PC-3 (cell line): ENCODE results near the gene PADI3. TPM values are rescaled to one million over a fixed set of nuclear protein-coding genes. Genes with fewer than 3 reads are reported as not detected.

ENCODE experiments used
- ATAC-seq: fragments of 200-7000 bp; cut with Tn5 transposase; 2 replicates; pipeline ENCODE4 v1.9.1; 2020; ENCODE audit warnings: mild to moderate bottlenecking, moderate library complexity
- BruUV-seq: library from RNA; stranded (reverse); fragments of 400-500 nt; replicated peaks from 2 replicates; lab custom pipeline; 2021; lab: Mats Ljungman, UMichigan
- CTCF ChIA-PET: fragments of 300-600 bp; sonication (Branson Sonifier 250); formaldehyde crosslinking; loops from one replicate; lab custom pipeline; 2022; ENCODE audit warnings: antibody characterized with exemption; lab: Charles Lee
- POLR2A ChIA-PET: fragments of 300-600 bp; sonication (Branson Sonifier 250); formaldehyde crosslinking; loops from one replicate; lab custom pipeline; 2022; ENCODE audit warnings: antibody characterized with exemption; ENCODE audit not compliant: unreplicated experiment; lab: Charles Lee
- DNase-seq: peaks from one replicate; pipeline ENCODE4 v3.0.0-alpha.2; 2015
- H2AFZ ChIP-seq: fragments of 300-600 bp; sonication (generic); 2 replicates; pipeline ENCODE4 v1.6.0; 2016; ENCODE audit warnings: antibody characterized with exemption, low read length
- H3F3A ChIP-seq: fragments of 300-600 bp; sonication (generic); one replicate; pipeline ENCODE4 v1.6.0; 2017; ENCODE audit warnings: antibody characterized with exemption, low read length, control low read depth, mild to moderate bottlenecking; ENCODE audit not compliant: unreplicated experiment
- H3K27ac ChIP-seq: fragments of 300-600 bp; sonication (generic); 2 replicates; pipeline ENCODE4 v1.5.1; 2016; ENCODE audit warnings: mild to moderate bottlenecking, low read length
- H3K27me3 ChIP-seq: fragments of 300-600 bp; sonication (generic); 2 replicates; pipeline ENCODE4 v1.6.1; 2016; ENCODE audit warnings: low read length, mixed read lengths
- H3K36me3 ChIP-seq: fragments of 300-600 bp; sonication (generic); 2 replicates; pipeline ENCODE4 v1.6.1; 2016; ENCODE audit warnings: low read depth, mixed run types, low read length, mixed read lengths
- H3K4me1 ChIP-seq: fragments of 300-600 bp; sonication (generic); 2 replicates; pipeline ENCODE4 v1.5.1; 2016; ENCODE audit warnings: low read length; ENCODE audit not compliant: insufficient read depth
- H3K4me2 ChIP-seq: fragments of 300-600 bp; sonication (generic); 2 replicates; pipeline ENCODE4 v1.6.0; 2016; ENCODE audit warnings: low read length
- H3K4me3 ChIP-seq: fragments of 300-600 bp; sonication (generic); 2 replicates; pipeline ENCODE4 v1.5.1; 2016; ENCODE audit warnings: mild to moderate bottlenecking, low read length, mixed read lengths
- H3K79me2 ChIP-seq: fragments of 300-600 bp; sonication (generic); 2 replicates; pipeline ENCODE4 v1.6.1; 2017; ENCODE audit warnings: low read length, mixed read lengths
- H3K9ac ChIP-seq: fragments of 300-600 bp; sonication (generic); 2 replicates; pipeline ENCODE4 v1.6.0; 2016; ENCODE audit warnings: mild to moderate bottlenecking, low read length
- H3K9me2 ChIP-seq: fragments of 300-600 bp; sonication (generic); replicated peaks from 2 replicates; pipeline ENCODE4 v1.6.1; 2016; ENCODE audit warnings: mixed run types, low read length, mixed read lengths
- H3K9me3 ChIP-seq: fragments of 300-600 bp; sonication (generic); 2 replicates; pipeline ENCODE4 v1.6.1; 2016; ENCODE audit warnings: low read length, mixed read lengths
- H4K20me1 ChIP-seq: fragments of 300-600 bp; sonication (generic); 2 replicates; pipeline ENCODE4 v1.6.1; 2016; ENCODE audit warnings: low read length, mixed read lengths
- CTCF ChIP-seq: fragments of 300-600 bp; sonication (generic); conservative IDR thresholded peaks from 2 replicates; pipeline ENCODE4 v1.5.1; 2017; ENCODE audit warnings: antibody characterized with exemption, low read depth, mild to moderate bottlenecking, low read length
- EZH2 ChIP-seq: fragments of 300-600 bp; sonication (generic); IDR thresholded peaks from one replicate; pipeline ENCODE4 v1.6.1; 2017; ENCODE audit warnings: antibody characterized with exemption, mild to moderate bottlenecking, low read length; ENCODE audit not compliant: unreplicated experiment
- EZH2phosphoT487 ChIP-seq: fragments of 300-600 bp; sonication (generic); IDR thresholded peaks from 2 replicates; pipeline ENCODE4 v1.6.1; 2018; ENCODE audit warnings: mild to moderate bottlenecking, antibody characterized with exemption, low read length, borderline replicate concordance
- intact Hi-C: fragments of 100-400 bp; cut with micrococcal nuclease; formaldehyde crosslinking; loops from 2 replicates; pipeline ENCODE4 v1.9.0; 2023
- total RNA-seq: library from RNA; depleted of rRNA; stranded (reverse); fragments of >200 nt; gene quantifications from 2 replicates; pipeline ENCODE4 v1.2.3, GENCODE V29; 2014

The PADI3 gene
- total RNA-seq, 1 experiment from 2014 or later, result 0.26 TPM

DNA sequence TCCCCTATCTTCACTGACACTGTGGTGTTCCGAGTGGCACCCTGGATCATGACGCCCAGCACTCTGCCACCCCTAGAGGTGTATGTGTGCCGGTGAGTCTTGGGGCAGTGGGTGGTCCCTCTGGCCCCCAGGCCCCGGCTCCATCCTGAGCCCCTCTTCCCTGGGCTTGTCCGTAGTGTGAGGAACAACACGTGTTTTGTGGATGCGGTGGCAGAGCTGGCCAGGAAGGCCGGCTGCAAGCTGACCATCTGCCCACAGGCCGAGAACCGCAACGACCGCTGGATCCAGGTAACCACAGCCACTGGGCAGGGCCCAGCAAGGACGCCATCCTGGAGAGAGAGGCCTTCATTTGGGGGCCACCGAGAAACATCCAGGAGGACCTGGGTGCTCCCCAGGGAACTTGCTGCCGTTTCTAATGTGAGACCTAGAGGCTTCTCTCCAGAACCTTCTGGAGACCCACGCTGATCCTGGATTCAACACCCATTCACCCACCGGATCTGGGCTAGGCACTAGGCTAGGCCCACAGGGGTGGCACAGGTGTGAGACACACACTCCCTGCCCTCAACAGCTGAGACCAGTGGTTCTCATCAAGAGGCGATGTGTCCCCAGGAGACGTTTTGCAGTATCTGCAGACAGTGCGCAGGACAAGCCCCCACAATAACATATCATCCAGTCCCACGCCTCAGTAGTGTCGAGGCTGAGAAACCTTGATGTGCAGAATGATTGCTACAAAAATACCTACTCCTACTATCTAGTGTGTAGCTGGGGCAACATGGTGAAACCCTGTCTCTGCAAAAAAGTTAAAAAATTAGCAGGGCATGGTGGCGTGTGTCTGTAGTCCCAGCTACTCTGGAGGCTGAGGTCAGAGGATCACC lies 22.2 kb downstream of the PADI3 start:
- Histone ChIP-seq H4K20me1 (no peaks in the 10 kb centered on the region), H3K79me2 (no peaks in the 10 kb centered on the region), H3K4me1 (peaks cover 2% of the 10 kb centered on the region; the same call in 1 of the 2 replicates), H3K4me2 (no peak overlapping the region), H3K4me3 (no peak overlapping the region), H3F3A (no peaks in the 10 kb centered on the region), H3K27me3 (no peaks in the 10 kb centered on the region), H3K9ac (no peak overlapping the region), H3K9me2 (no peaks in the 10 kb centered on the region), H3K27ac (no peak overlapping the region), H3K36me3 (no peaks in the 10 kb centered on the region), H2AFZ (no peak overlapping the region), H3K9me3 (no peaks in the 10 kb centered on the region)
- BruUV-seq, result no TSS peak
- ChIA-PET CTCF (interaction anchor here (0.6 kb wide), 1 partner anchor 36 kb away, joined by 11 read pairs; no protein-coding TSS in a partner anchor), POLR2A (no interaction called here)
- TF ChIP-seq EZH2phosphoT487 (no peak), EZH2 (no peak), CTCF (no peak)
- intact Hi-C loops, result no loop called here
- DNase-seq (no peak), ATAC-seq (no peak)

DNA sequence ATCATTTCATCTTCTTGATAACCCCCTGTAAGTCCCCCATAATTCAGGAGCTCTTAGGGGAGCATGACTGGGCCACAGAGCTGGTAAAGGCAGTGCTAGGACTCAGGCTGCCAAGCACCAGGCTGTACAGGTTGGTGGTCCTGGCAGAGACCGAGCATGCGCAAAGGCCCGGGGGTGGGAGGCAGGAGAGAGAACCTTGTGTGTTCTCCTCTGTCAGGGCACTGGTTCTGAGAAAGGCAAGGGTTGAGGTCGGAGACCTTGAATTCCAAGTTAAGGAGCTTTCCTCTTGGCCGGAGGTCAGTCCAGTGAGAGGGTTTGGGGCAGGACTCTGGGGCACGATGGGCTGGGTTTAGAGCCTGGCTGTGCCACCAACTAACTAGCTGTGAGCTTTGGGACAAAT lies 23.2 kb downstream of the PADI3 start:
- Histone ChIP-seq H3K9me2 (no peaks in the 10 kb centered on the region), H3K27me3 (no peaks in the 10 kb centered on the region), H3K79me2 (no peaks in the 10 kb centered on the region), H3K9ac (no peak overlapping the region), H3K4me2 (no peak overlapping the region), H3K9me3 (no peaks in the 10 kb centered on the region), H4K20me1 (no peaks in the 10 kb centered on the region), H3K36me3 (no peaks in the 10 kb centered on the region), H3K4me1 (peaks cover 10% of the 10 kb centered on the region), H3K27ac (no peak overlapping the region), H3K4me3 (no peak overlapping the region), H2AFZ (no peak overlapping the region), H3F3A (no peaks in the 10 kb centered on the region)
- POLR2A ChIA-PET, result no interaction called here
- intact Hi-C loops, result no loop called here
- DNase-seq, result no peak
- ATAC-seq, result no peak
- TF ChIP-seq CTCF, result no peak
- BruUV-seq, result no TSS peak
- CTCF ChIA-PET, result no interaction called here

DNA sequence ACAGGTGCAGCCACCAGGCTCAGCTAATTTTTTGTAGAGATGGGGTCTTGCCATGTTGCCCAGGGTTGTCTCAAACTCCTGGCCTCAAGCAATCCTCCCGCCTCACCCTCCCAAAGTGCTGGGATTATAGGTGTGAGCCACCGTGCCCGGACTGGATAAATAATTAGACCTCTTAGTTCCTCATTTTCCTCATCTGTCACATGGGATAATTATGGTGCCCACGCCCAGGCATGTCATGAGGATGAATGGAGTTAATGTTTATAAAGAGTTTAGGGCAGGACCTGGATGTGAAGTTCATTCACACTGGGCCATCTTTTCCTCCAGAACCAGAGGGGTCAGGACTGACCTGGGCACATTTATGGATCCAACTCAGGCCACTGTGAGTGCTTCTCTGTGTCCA lies 23.7 kb downstream of the PADI3 start:
- no peak overlapping the region for H2AFZ ChIP-seq
- no peak overlapping the region for H3K4me2 ChIP-seq
- POLR2A ChIA-PET, result no interaction called here
- TF ChIP-seq CTCF (no peak), EZH2 (no peak), EZH2phosphoT487 (no peak)
- H3K9me2 ChIP-seq, result no peaks in the 10 kb centered on the region
- no peak overlapping the region for H3K4me3 ChIP-seq
- no peaks in the 10 kb centered on the region for H3K36me3 ChIP-seq
- no peaks in the 10 kb centered on the region for H3K9me3 ChIP-seq
- no peaks in the 10 kb centered on the region for H3K79me2 ChIP-seq
- no peak for ATAC-seq
- BruUV-seq, result no TSS peak
- H4K20me1 ChIP-seq, result no peaks in the 10 kb centered on the region
- intact Hi-C loops, result no loop called here
- H3K4me1 ChIP-seq, result peaks cover 10% of the 10 kb centered on the region
- no peak overlapping the region for H3K9ac ChIP-seq
- H3F3A ChIP-seq, result no peaks in the 10 kb centered on the region
- DNase-seq, result no peak
- no peaks in the 10 kb centered on the region for H3K27me3 ChIP-seq
- CTCF ChIA-PET, result no interaction called here
- no peak overlapping the region for H3K27ac ChIP-seq
